PC-3 (cell line): ENCODE data around the gene DOCK1.

Source experiments
- EZH2 ChIP-seq: fragments of 300-600 bp; sonication (generic); IDR thresholded peaks from one replicate; pipeline ENCODE4 v1.6.1; 2017; ENCODE audit warnings: antibody characterized with exemption, mild to moderate bottlenecking, low read length; ENCODE audit not compliant: unreplicated experiment
- EZH2phosphoT487 ChIP-seq: fragments of 300-600 bp; sonication (generic); IDR thresholded peaks from 2 replicates; pipeline ENCODE4 v1.6.1; 2018; ENCODE audit warnings: mild to moderate bottlenecking, antibody characterized with exemption, low read length, borderline replicate concordance
- TF ChIP-seq, protein P1 (sequence below): fragments of 300-600 bp; sonication (generic); conservative IDR thresholded peaks from 2 replicates; pipeline ENCODE4 v1.5.1; 2017; ENCODE audit warnings: antibody characterized with exemption, low read depth, mild to moderate bottlenecking, low read length

DNA sequence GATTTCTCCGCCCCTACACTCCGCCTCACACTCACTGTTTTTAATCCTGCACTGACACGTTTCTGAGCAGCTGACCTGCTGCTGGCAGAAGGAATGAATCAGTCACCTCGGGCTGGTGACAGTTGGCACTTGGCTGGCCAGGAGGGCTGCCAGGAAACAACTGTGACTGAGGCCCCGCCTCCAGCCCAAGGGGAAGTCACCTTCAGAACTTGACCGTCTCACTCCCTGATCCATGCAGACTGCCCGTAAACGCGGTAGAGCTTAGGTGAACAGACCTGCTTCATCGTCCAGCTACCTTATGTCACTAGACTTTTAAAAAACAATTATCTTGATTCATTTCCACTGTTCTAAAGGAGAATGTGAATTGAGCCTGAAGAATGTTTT is 107.5 kb downstream of the DOCK1 start:
- no peak for TF ChIP-seq EZH2phosphoT487
- TF ChIP-seq, protein P1, sequence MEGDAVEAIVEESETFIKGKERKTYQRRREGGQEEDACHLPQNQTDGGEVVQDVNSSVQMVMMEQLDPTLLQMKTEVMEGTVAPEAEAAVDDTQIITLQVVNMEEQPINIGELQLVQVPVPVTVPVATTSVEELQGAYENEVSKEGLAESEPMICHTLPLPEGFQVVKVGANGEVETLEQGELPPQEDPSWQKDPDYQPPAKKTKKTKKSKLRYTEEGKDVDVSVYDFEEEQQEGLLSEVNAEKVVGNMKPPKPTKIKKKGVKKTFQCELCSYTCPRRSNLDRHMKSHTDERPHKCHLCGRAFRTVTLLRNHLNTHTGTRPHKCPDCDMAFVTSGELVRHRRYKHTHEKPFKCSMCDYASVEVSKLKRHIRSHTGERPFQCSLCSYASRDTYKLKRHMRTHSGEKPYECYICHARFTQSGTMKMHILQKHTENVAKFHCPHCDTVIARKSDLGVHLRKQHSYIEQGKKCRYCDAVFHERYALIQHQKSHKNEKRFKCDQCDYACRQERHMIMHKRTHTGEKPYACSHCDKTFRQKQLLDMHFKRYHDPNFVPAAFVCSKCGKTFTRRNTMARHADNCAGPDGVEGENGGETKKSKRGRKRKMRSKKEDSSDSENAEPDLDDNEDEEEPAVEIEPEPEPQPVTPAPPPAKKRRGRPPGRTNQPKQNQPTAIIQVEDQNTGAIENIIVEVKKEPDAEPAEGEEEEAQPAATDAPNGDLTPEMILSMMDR, result no peak
- no peak for TF ChIP-seq EZH2
